Ishikawa (cell line): ENCODE measurements around the gene SH3BP5L.

ENCODE experiments used
- CEBPB ChIP-seq: IDR thresholded peaks from 2 replicates; pipeline ENCODE4 v1.6.1; 2012
- CREB1 ChIP-seq: IDR thresholded peaks from 2 replicates; pipeline ENCODE4 v1.6.1; 2012; ENCODE audit warnings: low read depth
- EGR1 ChIP-seq: IDR thresholded peaks from 2 replicates; pipeline ENCODE4 v1.6.1; 2012
- EP300 ChIP-seq: IDR thresholded peaks from 2 replicates; pipeline ENCODE4 v1.6.1; 2012; ENCODE audit warnings: borderline replicate concordance
- FOXM1 ChIP-seq: IDR thresholded peaks from 2 replicates; pipeline ENCODE4 v1.6.1; 2012; ENCODE audit warnings: low read depth, borderline replicate concordance
- NFIC ChIP-seq: IDR thresholded peaks from 2 replicates; pipeline ENCODE4 v1.6.1; 2012
- RAD21 ChIP-seq: IDR thresholded peaks from 2 replicates; pipeline ENCODE4 v1.6.1; 2012; ENCODE audit warnings: low read depth
- TAF1 ChIP-seq: IDR thresholded peaks from 2 replicates; pipeline ENCODE4 v1.6.1; 2012; ENCODE audit warnings: low read depth, mild to moderate bottlenecking
- TCF12 ChIP-seq: IDR thresholded peaks from 2 replicates; pipeline ENCODE4 v1.6.1; 2012; ENCODE audit warnings: low read depth
- TEAD4 ChIP-seq: IDR thresholded peaks from 2 replicates; pipeline ENCODE4 v1.6.1; 2012
- USF1 ChIP-seq: IDR thresholded peaks from 2 replicates; pipeline ENCODE4 v1.6.1; 2012
- YY1 ChIP-seq: IDR thresholded peaks from 2 replicates; pipeline ENCODE4 v1.6.1; 2012; ENCODE audit warnings: low read depth
- TF ChIP-seq, protein P1 (sequence below): IDR thresholded peaks from 2 replicates; pipeline ENCODE4 v1.6.1; 2012
- TF ChIP-seq, protein P2 (sequence below): IDR thresholded peaks from 2 replicates; pipeline ENCODE4 v1.6.1; 2012; ENCODE audit warnings: low read depth, mild to moderate bottlenecking

- TF ChIP-seq YY1: no peak
- no peak for TF ChIP-seq USF1
- TF ChIP-seq, protein P1, sequence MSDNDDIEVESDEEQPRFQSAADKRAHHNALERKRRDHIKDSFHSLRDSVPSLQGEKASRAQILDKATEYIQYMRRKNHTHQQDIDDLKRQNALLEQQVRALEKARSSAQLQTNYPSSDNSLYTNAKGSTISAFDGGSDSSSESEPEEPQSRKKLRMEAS: no peak
- TF ChIP-seq EP300: no peak
- no peak for TF ChIP-seq RAD21
- no peak for TF ChIP-seq TAF1
- TF ChIP-seq, protein P2, sequence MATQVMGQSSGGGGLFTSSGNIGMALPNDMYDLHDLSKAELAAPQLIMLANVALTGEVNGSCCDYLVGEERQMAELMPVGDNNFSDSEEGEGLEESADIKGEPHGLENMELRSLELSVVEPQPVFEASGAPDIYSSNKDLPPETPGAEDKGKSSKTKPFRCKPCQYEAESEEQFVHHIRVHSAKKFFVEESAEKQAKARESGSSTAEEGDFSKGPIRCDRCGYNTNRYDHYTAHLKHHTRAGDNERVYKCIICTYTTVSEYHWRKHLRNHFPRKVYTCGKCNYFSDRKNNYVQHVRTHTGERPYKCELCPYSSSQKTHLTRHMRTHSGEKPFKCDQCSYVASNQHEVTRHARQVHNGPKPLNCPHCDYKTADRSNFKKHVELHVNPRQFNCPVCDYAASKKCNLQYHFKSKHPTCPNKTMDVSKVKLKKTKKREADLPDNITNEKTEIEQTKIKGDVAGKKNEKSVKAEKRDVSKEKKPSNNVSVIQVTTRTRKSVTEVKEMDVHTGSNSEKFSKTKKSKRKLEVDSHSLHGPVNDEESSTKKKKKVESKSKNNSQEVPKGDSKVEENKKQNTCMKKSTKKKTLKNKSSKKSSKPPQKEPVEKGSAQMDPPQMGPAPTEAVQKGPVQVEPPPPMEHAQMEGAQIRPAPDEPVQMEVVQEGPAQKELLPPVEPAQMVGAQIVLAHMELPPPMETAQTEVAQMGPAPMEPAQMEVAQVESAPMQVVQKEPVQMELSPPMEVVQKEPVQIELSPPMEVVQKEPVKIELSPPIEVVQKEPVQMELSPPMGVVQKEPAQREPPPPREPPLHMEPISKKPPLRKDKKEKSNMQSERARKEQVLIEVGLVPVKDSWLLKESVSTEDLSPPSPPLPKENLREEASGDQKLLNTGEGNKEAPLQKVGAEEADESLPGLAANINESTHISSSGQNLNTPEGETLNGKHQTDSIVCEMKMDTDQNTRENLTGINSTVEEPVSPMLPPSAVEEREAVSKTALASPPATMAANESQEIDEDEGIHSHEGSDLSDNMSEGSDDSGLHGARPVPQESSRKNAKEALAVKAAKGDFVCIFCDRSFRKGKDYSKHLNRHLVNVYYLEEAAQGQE: no peak
- TF ChIP-seq NFIC: no peak
- no peak for TF ChIP-seq CREB1
- no peak for TF ChIP-seq TEAD4
- no peak for TF ChIP-seq CEBPB
- TF ChIP-seq TCF12: no peak
- TF ChIP-seq FOXM1: no peak
- no peak for TF ChIP-seq EGR1
These were observed 20.7 kb downstream of the SH3BP5L start for GRCh38 chr1:248804771-248805681.
